ENCODE data around the gene MANSC1.

GRCh38 chr12:12305568-12306300, 44.3 kb downstream of the MANSC1 start:
- TF ChIP-seq EZH2 (IDR thresholded peaks at IDR 0.05; ENCODE audit: insufficient read depth, poor library complexity, severe bottlenecking) (no peak), EZH2phosphoT487 (IDR thresholded peaks at IDR 0.05; ENCODE audit: insufficient read depth, low read depth) (no peak)

Data from GM23248 (cell line).